K562 (cell line): ENCODE results near the gene NFE2. TPM values are rescaled to one million over a fixed set of nuclear protein-coding genes. Genes with fewer than 3 reads are reported as not detected.
A peak's percentile ranks its signal among the peaks of the same experiment; 100 is the strongest.

Experiments
- ARNT ChIP-seq, 2 experiments: fragments of 450-650 bp; IDR thresholded peaks; 2 replicates each; pipeline ENCODE4 v1.6.1; 2016; ENCODE audit warnings: mild to moderate bottlenecking in 1 of 2
- CBFA2T3 ChIP-seq: fragments of 450-650 bp; IDR thresholded peaks from 2 replicates; pipeline ENCODE4 v1.6.1; 2017
- CGGBP1 ChIP-seq: fragments of 250-450 bp; sonication (Bioruptor Pico); IDR thresholded peaks from 2 replicates; pipeline ENCODE4 v1.9.0; 2021; ENCODE audit warnings: mild to moderate bottlenecking
- CSDE1 ChIP-seq, 2 experiments: fragments of 450-650 bp; IDR thresholded peaks; 2 replicates each; pipeline ENCODE4 v1.6.1; 2016; ENCODE audit warnings: mild to moderate bottlenecking in 1 of 2
- EHMT2 ChIP-seq: fragments of 450-650 bp; IDR thresholded peaks from 2 replicates; pipeline ENCODE4 v1.6.1; 2018; ENCODE audit warnings: antibody characterized with exemption
- GATAD2A ChIP-seq: fragments of 450-650 bp; IDR thresholded peaks from 2 replicates; pipeline ENCODE4 v1.6.1; 2017
- HDAC1 ChIP-seq, 2 experiments: fragments of 450-650 bp; IDR thresholded peaks; 2 replicates each; pipeline ENCODE4 v1.6.1; 2016 to 2017; ENCODE audit warnings: inconsistent platforms in 1 of 2, mild to moderate bottlenecking in 1 of 2, moderate library complexity in 1 of 2
- HDAC2 ChIP-seq: fragments of 450-650 bp; IDR thresholded peaks from 2 replicates; pipeline ENCODE4 v1.6.1; 2016; ENCODE audit warnings: mild to moderate bottlenecking
- L3MBTL2 ChIP-seq: fragments of 450-650 bp; IDR thresholded peaks from 2 replicates; pipeline ENCODE4 v1.6.1; 2016; ENCODE audit warnings: mild to moderate bottlenecking, moderate library complexity
- MAFK ChIP-seq: IDR thresholded peaks from 2 replicates; pipeline ENCODE4 v1.6.1; 2011; ENCODE audit warnings: low read length, improper control_type of control experiment
- MAZ ChIP-seq, 2 experiments: fragments of 450-650 bp in 1 of 2; sonication (generic) in 1 of 2; formaldehyde crosslinking; IDR thresholded peaks in 1 of 2; conservative IDR thresholded peaks in 1 of 2; 2 replicates each; pipeline versions ENCODE4 v1.4.0 to v1.5.0; 2020; ENCODE audit warnings: mild to moderate bottlenecking in 1 of 2, missing genetic modification reagents in 1 of 2
- MCM5 ChIP-seq: fragments of 450-650 bp; IDR thresholded peaks from 2 replicates; pipeline ENCODE4 v1.6.1; 2016; ENCODE audit warnings: low read depth
- MITF ChIP-seq: IDR thresholded peaks from 2 replicates; pipeline ENCODE4 v1.6.1; 2014; ENCODE audit warnings: antibody characterized with exemption
- NR1H2 ChIP-seq: sonication (generic); formaldehyde crosslinking; IDR thresholded peaks from 2 replicates; pipeline ENCODE4 v1.4.0; 2020; ENCODE audit warnings: mild to moderate bottlenecking, missing genetic modification reagents
- NRF1 ChIP-seq, 2 experiments: fragments of 450-650 bp; IDR thresholded peaks in 1 of 2; conservative IDR thresholded peaks in 1 of 2; 2 replicates each; pipeline ENCODE4 v1.6.1; 2014; ENCODE audit warnings: mild to moderate bottlenecking in 2 of 2
- POLR2B ChIP-seq: fragments of 450-650 bp; IDR thresholded peaks from 2 replicates; pipeline ENCODE4 v1.6.1; 2018; ENCODE audit warnings: low read depth; ENCODE audit not compliant: partially characterized antibody
- PYGO2 ChIP-seq: fragments of 450-650 bp; IDR thresholded peaks from 2 replicates; pipeline ENCODE4 v1.6.1; 2016; ENCODE audit warnings: mild to moderate bottlenecking, missing genetic modification characterization, moderate library complexity, missing compliant biosample characterization
- SIN3A ChIP-seq, 2 experiments: fragments of 150-350 bp in 1 of 2; IDR thresholded peaks; 2 replicates each; pipeline ENCODE4 v1.6.1; 2011 to 2016; ENCODE audit warnings: borderline replicate concordance in 2 of 2, low read depth in 2 of 2, low read length in 2 of 2, mild to moderate bottlenecking in 2 of 2, moderate library complexity in 2 of 2; ENCODE audit not compliant: control insufficient read depth in 1 of 2
- STAT5A ChIP-seq: IDR thresholded peaks from 2 replicates; pipeline ENCODE4 v1.6.1; 2012; ENCODE audit warnings: low read length, inconsistent platforms, borderline replicate concordance
- TAL1 ChIP-seq: fragments of 450-650 bp; IDR thresholded peaks from 2 replicates; pipeline ENCODE4 v1.6.1; 2016; ENCODE audit warnings: mild to moderate bottlenecking
- THAP12 ChIP-seq: fragments of 250-450 bp; sonication (Bioruptor Pico); IDR thresholded peaks from 2 replicates; pipeline ENCODE4 v1.9.0; 2021; ENCODE audit warnings: mild to moderate bottlenecking, inconsistent platforms
- ZBTB26 ChIP-seq: fragments of 450-650 bp; formaldehyde crosslinking; IDR thresholded peaks from 2 replicates; pipeline ENCODE4 v1.4.0; 2022; ENCODE audit warnings: missing genetic modification characterization
- ZEB2 ChIP-seq: fragments of 450-650 bp; IDR thresholded peaks from 2 replicates; pipeline ENCODE4 v1.6.1; 2016
- ZNF584 ChIP-seq: fragments of 200-800 bp; sonication (Bioruptor generic); IDR thresholded peaks from 2 replicates; pipeline ENCODE4 v1.6.1; 2016; ENCODE audit warnings: low read depth, mild to moderate bottlenecking, missing genetic modification characterization, missing compliant biosample characterization
- ZNF764 ChIP-seq: fragments of 250-450 bp; sonication (Bioruptor Pico); IDR thresholded peaks from 2 replicates; pipeline ENCODE4 v1.4.0; 2020; ENCODE audit warnings: low read depth, mild to moderate bottlenecking, moderate library complexity
- polyA plus RNA-seq, 8 experiments: library from polyadenylated mRNA; depleted of rRNA in 4 of 8; stranded (reverse) in 5 of 8; unstranded in 3 of 8; fragments of >200 nt; fragmentation: Nextera tagmentation in 2 of 8; fragmentation: Illumina TruSeq in 1 of 8; extraction: Ambion mirVana in 2 of 8; extraction: Trizol in 1 of 8; gene quantifications; 2 replicates each; pipeline versions ENCODE4 v1.2.1 to v1.2.3, GENCODE V29; 2011 to 2014; ENCODE audit warnings: inconsistent platforms in 1 of 8, missing spikeins in 1 of 8
- total RNA-seq, 7 experiments: library from RNA; depleted of rRNA in 6 of 7; stranded (reverse); fragments of >200 nt in 6 of 7; fragmentation: Illumina TruSeq in 2 of 7; extraction: Trizol in 2 of 7; gene quantifications; 2 replicates each; pipeline versions ENCODE4 v1.2.1 to v1.2.3, GENCODE V29; 2011 to 2021; ENCODE audit warnings: low replicate concordance in 1 of 7

Gene NFE2
- total and polyA plus RNA-seq, 9 of the 15 experiments (the other 6 are each of a cell fraction or from before 2014, with no cell fraction given), result 12.3 to 282 (median 208) TPM

GRCh38 chr12:54296393-54297099 is 4.3 kb downstream of the NFE2 start (continued):
- no peak for TF ChIP-seq ZNF584 (CRISPR knock-in tag)
- TF ChIP-seq MITF, result no peak
- 0 out of 2 replicates have a peak, but pooled peaks have one; percentile 15 for TF ChIP-seq STAT5A
- no peak for TF ChIP-seq CGGBP1 (CRISPR knock-in tag)
- TF ChIP-seq HDAC2, result peak; percentile 69; the same call in 1 of the 2 replicates
- peak; percentile 40; the same call in 1 of the 2 replicates for TF ChIP-seq MAFK
- no peak for TF ChIP-seq CSDE1 (IDR thresholded peaks at IDR 0.05)
- 0 out of 2 replicates have a peak, but pooled peaks have one; percentile 39 for TF ChIP-seq EHMT2
- TF ChIP-seq GATAD2A, result 0 out of 2 replicates have a peak, but pooled peaks have one; percentile 20
- TF ChIP-seq THAP12 (CRISPR knock-in tag), result no peak
- TF ChIP-seq L3MBTL2, result no peak
- TF ChIP-seq HDAC1 (IDR thresholded peaks at IDR 0.05), result peak in 1 of 2 experiments; percentile 82; a peak in 2 of 4 replicates
- TF ChIP-seq NR1H2 (CRISPR knock-in tag), result 0 out of 2 replicates have a peak, but pooled peaks have one; percentile 57
- TF ChIP-seq PYGO2 (tag), result 0 out of 2 replicates have a peak, but pooled peaks have one; percentile 44
- 0 out of 4 replicates have a peak, but pooled peaks of 1 of the 2 experiments have one; percentile 21 for TF ChIP-seq NRF1 (conservative IDR thresholded peaks at IDR 0.05 in 1 of 2, IDR thresholded peaks at IDR 0.05 in 1 of 2)
- 0 out of 4 replicates have a peak, but pooled peaks of 1 of the 2 experiments have one; percentile 18 for TF ChIP-seq SIN3A (IDR thresholded peaks at IDR 0.05; ENCODE audit: borderline replicate concordance in 2 of 2, control insufficient read depth in 1 of 2, low read depth in 2 of 2, low read length in 2 of 2)
- TF ChIP-seq MCM5, result no peak
- peak; percentile 70 for TF ChIP-seq TAL1
- TF ChIP-seq MAZ (CRISPR knock-in tag; conservative IDR thresholded peaks at IDR 0.05 in 1 of 2, IDR thresholded peaks at IDR 0.05 in 1 of 2), result peak in 1 of 2 experiments; percentile 22; a peak in 1 of 4 replicates
- 0 out of 2 replicates have a peak, but pooled peaks have one; percentile 23 for TF ChIP-seq ZEB2
- TF ChIP-seq ARNT (IDR thresholded peaks at IDR 0.05), result peak; percentile 11 to 35; a peak in 1 of 4 replicates
- peak; percentile 36 for TF ChIP-seq POLR2B
- TF ChIP-seq ZNF764 (CRISPR knock-in tag), result no peak
- peak; percentile 90 for TF ChIP-seq CBFA2T3
- 0 out of 2 replicates have a peak, but pooled peaks have one; percentile 39 for TF ChIP-seq ZBTB26
